Vagina (tissue), 2 donors: Measurements from ENCODE around the gene SLF2.

Source experiments
- POLR2AphosphoS5 ChIP-seq, 2 donors: sonication (generic); formaldehyde crosslinking; IDR thresholded peaks; one replicate each; pipeline ENCODE4 v1.9.0; 2017; ENCODE audit warnings: antibody characterized with exemption in 2 of 2, mild to moderate bottlenecking in 2 of 2, low read depth in 1 of 2; ENCODE audit not compliant: insufficient read depth in 1 of 2
- TF ChIP-seq, protein P1 (sequence below), 3 experiments: fragments of 450-650 bp in 2 of 3; fragments of 200-600 bp in 1 of 3; sonication (generic) in 1 of 3; IDR thresholded peaks; one replicate each; pipeline ENCODE4 v1.5.1; 2017 to 2019; ENCODE audit warnings: antibody characterized with exemption in 3 of 3, mild to moderate bottlenecking in 2 of 3, moderate library complexity in 2 of 3

DNA sequence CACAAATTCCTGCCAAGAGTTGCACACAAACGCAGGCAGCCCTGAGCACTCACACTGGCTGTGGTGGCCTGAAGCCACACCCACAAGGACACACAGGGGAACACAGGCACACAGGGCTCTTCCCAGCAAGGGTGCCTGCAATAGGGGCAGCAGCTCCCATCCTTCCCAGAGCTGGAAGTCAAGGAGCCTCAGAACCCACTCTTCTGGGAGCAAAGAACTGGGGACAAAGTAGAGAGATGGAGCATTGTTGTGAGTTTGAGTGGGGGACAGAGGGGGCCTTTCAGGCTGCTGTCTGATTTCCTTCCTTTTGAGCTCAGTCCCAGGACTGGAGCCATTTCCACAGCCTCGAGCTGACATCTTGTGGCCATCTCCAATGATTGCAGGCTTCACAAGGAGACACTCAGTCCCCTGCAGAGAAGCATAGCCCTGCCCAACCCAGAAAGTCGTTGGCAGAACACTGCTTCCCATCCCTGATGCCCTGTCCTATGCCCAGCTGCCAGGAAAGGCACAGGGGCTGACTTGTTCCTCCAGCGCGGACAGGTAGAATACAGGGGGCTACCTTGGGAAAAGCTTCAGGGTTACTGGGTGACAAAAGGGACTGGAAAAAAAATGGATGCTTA is 34.4 kb upstream of the SLF2 start:
- TF ChIP-seq, protein P1, sequence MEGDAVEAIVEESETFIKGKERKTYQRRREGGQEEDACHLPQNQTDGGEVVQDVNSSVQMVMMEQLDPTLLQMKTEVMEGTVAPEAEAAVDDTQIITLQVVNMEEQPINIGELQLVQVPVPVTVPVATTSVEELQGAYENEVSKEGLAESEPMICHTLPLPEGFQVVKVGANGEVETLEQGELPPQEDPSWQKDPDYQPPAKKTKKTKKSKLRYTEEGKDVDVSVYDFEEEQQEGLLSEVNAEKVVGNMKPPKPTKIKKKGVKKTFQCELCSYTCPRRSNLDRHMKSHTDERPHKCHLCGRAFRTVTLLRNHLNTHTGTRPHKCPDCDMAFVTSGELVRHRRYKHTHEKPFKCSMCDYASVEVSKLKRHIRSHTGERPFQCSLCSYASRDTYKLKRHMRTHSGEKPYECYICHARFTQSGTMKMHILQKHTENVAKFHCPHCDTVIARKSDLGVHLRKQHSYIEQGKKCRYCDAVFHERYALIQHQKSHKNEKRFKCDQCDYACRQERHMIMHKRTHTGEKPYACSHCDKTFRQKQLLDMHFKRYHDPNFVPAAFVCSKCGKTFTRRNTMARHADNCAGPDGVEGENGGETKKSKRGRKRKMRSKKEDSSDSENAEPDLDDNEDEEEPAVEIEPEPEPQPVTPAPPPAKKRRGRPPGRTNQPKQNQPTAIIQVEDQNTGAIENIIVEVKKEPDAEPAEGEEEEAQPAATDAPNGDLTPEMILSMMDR (IDR thresholded peaks at IDR 0.05) = peak in 1 of 3 experiments; percentile 65
- no peak for TF ChIP-seq POLR2AphosphoS5 (IDR thresholded peaks at IDR 0.05; ENCODE audit: insufficient read depth in 1 of 2, low read depth in 1 of 2)
